ENCODE measurements around the gene SUGCT. TPM values are rescaled to one million over a fixed set of nuclear protein-coding genes. Genes with fewer than 3 reads are reported as not detected.

The SUGCT gene
- total and polyA plus RNA-seq, 2 of the 8 experiments (the other 6 are each of a cell fraction or from before 2014, with no cell fraction given) = 2.8 to 5.4 TPM

GRCh38 chr7:40405991-40406390, 271.2 kb downstream of the SUGCT start:
- Histone ChIP-seq H2BK20ac (ENCODE audit: low read length) (no peak overlapping the region), H3K56ac (replicated peaks; ENCODE audit: insufficient read length, low read depth, low read length) (no peak overlapping the region), H4K8ac (ENCODE audit: extremely low read depth, insufficient read depth, low read length) (no peak overlapping the region), H3K27ac (ENCODE audit: low read depth, low read length) (no peak overlapping the region), H3K79me1 (ENCODE audit: low read depth, low read length) (no peaks in the 10 kb centered on the region), H3K4ac (replicated peaks; ENCODE audit: insufficient read length, low read depth, low read length) (no peak overlapping the region), H3K23me2 (ENCODE audit: low read depth, low read length) (no peaks in the 10 kb centered on the region), H3K4me1 (replicated peaks in 1 of 4; ENCODE audit: control insufficient read depth in 3 of 4, insufficient read depth in 4 of 4, low read length in 3 of 4) (no peaks in the 10 kb centered on the region), H4K91ac (replicated peaks; ENCODE audit: insufficient read length, low read length) (no peak overlapping the region), H2AFZ (ENCODE audit: low read length) (no peak overlapping the region), H2BK12ac (ENCODE audit: low read depth, low read length) (no peak overlapping the region), H3K4me3 (ENCODE audit: extremely low read depth in 1 of 4, insufficient read depth in 2 of 4, low read depth in 3 of 4, low read length in 4 of 4) (no peak overlapping the region), H4K20me1 (replicated peaks in 1 of 2; ENCODE audit: control insufficient read depth in 1 of 2, insufficient read depth in 2 of 2, low read length in 2 of 2) (no peaks in the 10 kb centered on the region), H4K5ac (ENCODE audit: insufficient read length, low read depth, low read length) (no peak overlapping the region), H3K9me3 (ENCODE audit: insufficient read depth in 2 of 2, low read depth in 1 of 2, low read length in 1 of 2) (no peaks in the 10 kb centered on the region), H2BK15ac (ENCODE audit: low read length) (no peak overlapping the region), H3K14ac (ENCODE audit: insufficient read length) (no peak overlapping the region), H2BK5ac (ENCODE audit: low read depth, low read length) (no peak overlapping the region), H2AK5ac (ENCODE audit: low read depth, low read length) (no peak overlapping the region), H3K36me3 (ENCODE audit: control insufficient read depth in 2 of 4, insufficient read depth in 4 of 4, low read length in 3 of 4) (no peaks in the 10 kb centered on the region), H3K9ac (replicated peaks in 1 of 4; ENCODE audit: extremely low read depth in 1 of 4, low read depth in 3 of 4, low read length in 3 of 4) (no peak overlapping the region), H3K4me2 (ENCODE audit: insufficient read depth in 1 of 2, low read depth in 2 of 2, low read length in 2 of 2) (no peak overlapping the region), H3K18ac (ENCODE audit: extremely low read depth, low read length) (no peak overlapping the region), H3K23ac (ENCODE audit: insufficient read length) (no peak overlapping the region), H3K27me3 (replicated peaks in 1 of 4; ENCODE audit: control insufficient read depth in 3 of 4, extremely low read depth in 1 of 4, insufficient read depth in 3 of 4, low read length in 3 of 4) (no peaks in the 10 kb centered on the region), H2BK120ac (replicated peaks; ENCODE audit: low read depth, low read length) (no peak overlapping the region), H3K79me2 (ENCODE audit: control insufficient read depth in 1 of 2, insufficient read depth in 2 of 2, low read length in 2 of 2) (no peaks in the 10 kb centered on the region)
- DNase-seq (ENCODE audit: low read depth in 1 of 2, low spot score in 2 of 2) (no peak), FAIRE-seq (no peak)
- WGBS, 2 experiments (ENCODE audit: extremely low coverage in 1 of 2, insufficient coverage in 1 of 2, insufficient read length in 1 of 2, insufficient replicate concordance in 2 of 2, low coverage in 1 of 2, low lambda C conversion rate in 2 of 2, missing lambda C conversion rate in 1 of 2) = 85% methylated on average over 2 of the region's 2 CpGs; no CpG with 5 or more reads in 1 of the 2 experiments
- TF ChIP-seq BACH1 (IDR thresholded peaks at IDR 0.05; ENCODE audit: low read length) = no peak
- no peak for TF ChIP-seq CBX5 (IDR thresholded peaks at IDR 0.05; ENCODE audit: low read depth, low read length)
- no peak for TF ChIP-seq CTCF (IDR thresholded peaks at IDR 0.05; ENCODE audit: control extremely low read depth in 1 of 3, insufficient read depth in 1 of 3, low read depth in 1 of 3, low read length in 3 of 3)
- no peak for TF ChIP-seq SP2 (IDR thresholded peaks at IDR 0.05; ENCODE audit: low read length)
- TF ChIP-seq KDM1A (IDR thresholded peaks at IDR 0.05; ENCODE audit: borderline replicate concordance, low read length) = no peak
- TF ChIP-seq SRF (IDR thresholded peaks at IDR 0.05; ENCODE audit: low read depth, low read length) = no peak
- ChIA-PET CTCF (ENCODE audit: partially characterized antibody) (interaction anchor here (1.5 kb wide), 1 partner anchor 102 kb away, joined by 5 read pairs; no protein-coding TSS in a partner anchor), POLR2A (ENCODE audit: partially characterized antibody) (no interaction called here)
